H9 (cell line): ENCODE results near the gene ZBTB12. TPM values are rescaled to one million over a fixed set of nuclear protein-coding genes. Genes with fewer than 3 reads are reported as not detected.

Experiments
- DNase-seq: peaks from one replicate; pipeline ENCODE4 v3.0.0-alpha.2; 2017
- H2AFZ ChIP-seq: one replicate; pipeline ENCODE4 v1.6.1; 2013; ENCODE audit warnings: mild to moderate bottlenecking, low read length, control low read depth, moderate library complexity
- H2AK5ac ChIP-seq: 2 replicates; pipeline ENCODE4 v1.6.1; 2013; ENCODE audit warnings: low read length, control low read depth, mixed read lengths; ENCODE audit not compliant: insufficient read length
- H2BK120ac ChIP-seq: one replicate; pipeline ENCODE4 v1.6.1; 2013; ENCODE audit warnings: low read depth, mild to moderate bottlenecking, low read length, control low read depth, inconsistent platforms; ENCODE audit not compliant: poor library complexity, severe bottlenecking
- H2BK12ac ChIP-seq: 2 replicates; pipeline ENCODE4 v1.6.1; 2013; ENCODE audit warnings: low read length, control low read depth, mixed read lengths, low read depth; ENCODE audit not compliant: insufficient read length
- H2BK15ac ChIP-seq: 2 replicates; pipeline ENCODE4 v1.6.1; 2013; ENCODE audit warnings: low read depth, low read length, control low read depth
- H2BK20ac ChIP-seq: one replicate; pipeline ENCODE4 v1.6.1; 2013; ENCODE audit warnings: low read depth, mild to moderate bottlenecking, low read length, control low read depth, inconsistent platforms; ENCODE audit not compliant: poor library complexity, severe bottlenecking
- H2BK5ac ChIP-seq: 2 replicates; pipeline ENCODE4 v1.6.1; 2013; ENCODE audit warnings: low read length, control low read depth, mixed read lengths; ENCODE audit not compliant: insufficient read length
- H3K14ac ChIP-seq: 2 replicates; pipeline ENCODE4 v1.6.1; 2013; ENCODE audit warnings: low read length, control low read depth; ENCODE audit not compliant: insufficient read depth
- H3K18ac ChIP-seq: 2 replicates; pipeline ENCODE4 v1.6.1; 2013; ENCODE audit warnings: low read depth, mild to moderate bottlenecking, mixed read lengths, low read length, control low read depth; ENCODE audit not compliant: insufficient read length
- H3K23ac ChIP-seq: 2 replicates; pipeline ENCODE4 v1.6.1; 2013; ENCODE audit warnings: low read length, control low read depth, mixed read lengths, low read depth; ENCODE audit not compliant: insufficient read length
- H3K23me2 ChIP-seq: 2 replicates; pipeline ENCODE4 v1.6.1; 2013; ENCODE audit warnings: low read depth, mild to moderate bottlenecking, mixed read lengths, low read length, control low read depth; ENCODE audit not compliant: insufficient read length, poor library complexity, severe bottlenecking
- H3K27ac ChIP-seq: 2 replicates; pipeline ENCODE4 v1.5.1; 2013; ENCODE audit warnings: low read length, control low read depth, mixed read lengths, low read depth; ENCODE audit not compliant: insufficient read length
- H3K27me3 ChIP-seq: 2 replicates; pipeline ENCODE4 v1.6.1; 2013; ENCODE audit warnings: low read length, control low read depth, inconsistent platforms; ENCODE audit not compliant: insufficient read depth
- H3K4ac ChIP-seq: 2 replicates; pipeline ENCODE4 v1.6.1; 2013; ENCODE audit warnings: low read depth, mild to moderate bottlenecking, control low read depth, inconsistent platforms, low read length, moderate library complexity
- H3K4me1 ChIP-seq: 2 replicates; pipeline ENCODE4 v1.6.1; 2013; ENCODE audit warnings: low read length, control low read depth, inconsistent platforms; ENCODE audit not compliant: insufficient read depth
- H3K4me2 ChIP-seq: 2 replicates; pipeline ENCODE4 v1.6.1; 2013; ENCODE audit warnings: low read length, control low read depth, mixed read lengths; ENCODE audit not compliant: insufficient read length, insufficient read depth
- H3K56ac ChIP-seq: 2 replicates; pipeline ENCODE4 v1.6.1; 2013; ENCODE audit warnings: low read depth, mild to moderate bottlenecking, mixed read lengths, low read length, control low read depth; ENCODE audit not compliant: insufficient read length
- H3K79me1 ChIP-seq: 2 replicates; pipeline ENCODE4 v1.6.1; 2013; ENCODE audit warnings: low read depth, mild to moderate bottlenecking, moderate library complexity, low read length, control low read depth, inconsistent platforms; ENCODE audit not compliant: insufficient read depth, poor library complexity, severe bottlenecking
- H3K79me2 ChIP-seq: 2 replicates; pipeline ENCODE4 v1.6.1; 2013; ENCODE audit warnings: low read length, control low read depth, inconsistent platforms; ENCODE audit not compliant: insufficient read depth
- H3K9ac ChIP-seq: 2 replicates; pipeline ENCODE4 v1.6.1; 2013; ENCODE audit warnings: low read length, control low read depth, mixed read lengths; ENCODE audit not compliant: insufficient read length; ENCODE audit errors: extremely low read depth
- H3K9me3 ChIP-seq: one replicate; pipeline ENCODE4 v1.6.1; 2013; ENCODE audit warnings: low read depth, low read length, inconsistent platforms; ENCODE audit not compliant: control insufficient read depth
- H3T11ph ChIP-seq: one replicate; pipeline ENCODE4 v1.6.1; 2013; ENCODE audit warnings: mild to moderate bottlenecking, low read length, control low read depth, inconsistent platforms
- H4K20me1 ChIP-seq: one replicate; pipeline ENCODE4 v1.6.1; 2013; ENCODE audit not compliant: control insufficient read depth, insufficient read length, insufficient read depth
- H4K5ac ChIP-seq: 2 replicates; pipeline ENCODE4 v1.6.1; 2013; ENCODE audit warnings: low read depth, mild to moderate bottlenecking, mixed read lengths, low read length, control low read depth; ENCODE audit not compliant: insufficient read length
- H4K8ac ChIP-seq: replicated peaks from 2 replicates; pipeline ENCODE4 v1.6.1; 2013; ENCODE audit warnings: low read length, control low read depth, mixed read lengths, low read depth; ENCODE audit not compliant: insufficient read length
- H4K91ac ChIP-seq: 2 replicates; pipeline ENCODE4 v1.6.1; 2013; ENCODE audit warnings: low read depth, mild to moderate bottlenecking, moderate library complexity, mixed read lengths, low read length, control low read depth; ENCODE audit not compliant: insufficient read length
- H3K27ac Mint-ChIP-seq, 3 experiments: 2 replicates in 2 of 3; 3 replicates in 1 of 3; pipeline ENCODE4 v1.8.0; 2020 to 2021; ENCODE audit warnings: mixed read lengths in 3 of 3, mild to moderate bottlenecking in 1 of 3, moderate library complexity in 1 of 3
- H3K27me3 Mint-ChIP-seq: 2 replicates; pipeline ENCODE4 v1.8.0; 2021; ENCODE audit warnings: low read depth, mild to moderate bottlenecking, moderate library complexity, mixed read lengths
- H3K36me3 Mint-ChIP-seq, 3 experiments: 2 replicates in 2 of 3; 3 replicates in 1 of 3; pipeline ENCODE4 v1.8.0; 2020 to 2021; ENCODE audit warnings: low read depth in 3 of 3, mixed read lengths in 3 of 3; ENCODE audit not compliant: insufficient read depth in 1 of 3
- H3K4me1 Mint-ChIP-seq, 2 experiments: 2 replicates each; pipeline ENCODE4 v1.8.0; 2020; ENCODE audit warnings: mixed read lengths in 2 of 2
- H3K4me3 Mint-ChIP-seq, 2 experiments: 2 replicates in 1 of 2; 3 replicates in 1 of 2; pipeline ENCODE4 v1.8.0; 2020 to 2021; ENCODE audit warnings: mild to moderate bottlenecking in 2 of 2, mixed read lengths in 2 of 2, moderate library complexity in 1 of 2
- H3K9me3 Mint-ChIP-seq, 2 experiments: 2 replicates in 1 of 2; 3 replicates in 1 of 2; pipeline ENCODE4 v1.8.0; 2020; ENCODE audit warnings: mild to moderate bottlenecking in 2 of 2, mixed read lengths in 2 of 2, moderate library complexity in 1 of 2
- WGBS: extraction: QIAGEN DNeasy Blood & Tissue Kit; methylation state at CpG from one replicate; pipeline ENCODE4 v1.1.7; 2013; ENCODE audit warnings: missing lambda C conversion rate, low lambda C conversion rate, mixed read lengths; ENCODE audit not compliant: insufficient read length; ENCODE audit errors: extremely low coverage; 5-methylcytosine and 5-hydroxymethylcytosine counted together
- total RNA-seq: library from RNA; stranded (reverse); gene quantifications from 2 replicates; pipeline ENCODE4 v1.2.1, GENCODE V29; 2021
- TF ChIP-seq, protein P1 (sequence below): fragments of 200-600 bp; sonication (generic); conservative IDR thresholded peaks from 3 replicates; pipeline ENCODE4 v1.8.0; 2021; ENCODE audit warnings: antibody characterized with exemption, mild to moderate bottlenecking

ZBTB12 gene
- total RNA-seq, 1 experiment from 2014 or later: 31.0 TPM

GRCh38 chr6:31906122-31906521, 4.2 kb upstream of the ZBTB12 start:
- H2BK5ac ChIP-seq: no peak overlapping the region
- H3K4ac ChIP-seq: no peak overlapping the region
- H2AFZ ChIP-seq: peak overlapping the region; percentile 26
- H2AK5ac ChIP-seq: no peak overlapping the region
- H2BK15ac ChIP-seq: no peak overlapping the region
- H3K4me2 ChIP-seq: no peak overlapping the region
- H3K27me3 ChIP-seq: no peaks in the 10 kb centered on the region
- Mint-ChIP-seq H3K4me3 (peak overlapping the region in 1 of 2 experiments; percentile 31; a peak in 2 of 5 replicates), H3K36me3 (no peaks in the 10 kb centered on the region), H3K27ac (peak overlapping the region; percentile 9 to 67 (median 50); a peak in 5 of 7 replicates), H3K27me3 (no peaks in the 10 kb centered on the region; the same call in none of the 2 replicates), H3K9me3 (no peaks in the 10 kb centered on the region; a peak in 1 of 5 replicates), H3K4me1 (peaks cover 17 to 25% of the 10 kb centered on the region in 2 experiments)
- H3K23me2 ChIP-seq: no peaks in the 10 kb centered on the region
- H3K79me2 ChIP-seq: no peaks in the 10 kb centered on the region
- H3K9ac ChIP-seq: no peak overlapping the region
- no peak overlapping the region for H2BK12ac ChIP-seq
- H4K20me1 ChIP-seq: no peaks in the 10 kb centered on the region
- TF ChIP-seq, protein P1, sequence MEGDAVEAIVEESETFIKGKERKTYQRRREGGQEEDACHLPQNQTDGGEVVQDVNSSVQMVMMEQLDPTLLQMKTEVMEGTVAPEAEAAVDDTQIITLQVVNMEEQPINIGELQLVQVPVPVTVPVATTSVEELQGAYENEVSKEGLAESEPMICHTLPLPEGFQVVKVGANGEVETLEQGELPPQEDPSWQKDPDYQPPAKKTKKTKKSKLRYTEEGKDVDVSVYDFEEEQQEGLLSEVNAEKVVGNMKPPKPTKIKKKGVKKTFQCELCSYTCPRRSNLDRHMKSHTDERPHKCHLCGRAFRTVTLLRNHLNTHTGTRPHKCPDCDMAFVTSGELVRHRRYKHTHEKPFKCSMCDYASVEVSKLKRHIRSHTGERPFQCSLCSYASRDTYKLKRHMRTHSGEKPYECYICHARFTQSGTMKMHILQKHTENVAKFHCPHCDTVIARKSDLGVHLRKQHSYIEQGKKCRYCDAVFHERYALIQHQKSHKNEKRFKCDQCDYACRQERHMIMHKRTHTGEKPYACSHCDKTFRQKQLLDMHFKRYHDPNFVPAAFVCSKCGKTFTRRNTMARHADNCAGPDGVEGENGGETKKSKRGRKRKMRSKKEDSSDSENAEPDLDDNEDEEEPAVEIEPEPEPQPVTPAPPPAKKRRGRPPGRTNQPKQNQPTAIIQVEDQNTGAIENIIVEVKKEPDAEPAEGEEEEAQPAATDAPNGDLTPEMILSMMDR: no peak
- no peak overlapping the region for H3K14ac ChIP-seq
- no peak overlapping the region for H2BK120ac ChIP-seq
- no peak overlapping the region for H3T11ph ChIP-seq
- no peaks in the 10 kb centered on the region for H3K79me1 ChIP-seq
- H4K8ac ChIP-seq: no peak overlapping the region
- H3K27ac ChIP-seq: no peak overlapping the region
- no peak overlapping the region for H3K18ac ChIP-seq
- DNase-seq: peak; percentile 53
- no peak overlapping the region for H3K23ac ChIP-seq
- H4K5ac ChIP-seq: no peak overlapping the region
- WGBS: no CpG with 5 or more reads among the region's 4 CpGs
- no peak overlapping the region for H2BK20ac ChIP-seq
- no peak overlapping the region for H4K91ac ChIP-seq
- H3K4me1 ChIP-seq: no peaks in the 10 kb centered on the region; the same call in 1 of the 2 replicates
- H3K56ac ChIP-seq: no peak overlapping the region
- H3K9me3 ChIP-seq: no peaks in the 10 kb centered on the region
